Fibroblast of lung (primary cell): ENCODE measurements around the gene MAP7. TPM values are rescaled to one million over a fixed set of nuclear protein-coding genes. Genes with fewer than 3 reads are reported as not detected.
A peak's percentile ranks its signal among the peaks of the same experiment; 100 is the strongest.

ENCODE experiments used
- DNase-seq, 2 donors: peaks; one replicate each; pipeline versions ENCODE4 v3.0.0 to v3.0.0-alpha.2; 2010; ENCODE audit warnings: low read depth in 2 of 2
- H2AFZ ChIP-seq: 2 replicates; pipeline ENCODE4 v1.5.1; 2012; ENCODE audit warnings: low read length, control low read depth, inconsistent platforms
- H3K27ac ChIP-seq: 2 replicates; pipeline ENCODE4 v1.5.1; 2011; ENCODE audit warnings: low read length, control low read depth; ENCODE audit not compliant: insufficient read depth
- H3K27me3 ChIP-seq: 2 replicates; pipeline ENCODE4 v1.5.1; 2011; ENCODE audit warnings: mild to moderate bottlenecking, low read length; ENCODE audit not compliant: control insufficient read depth, insufficient read depth
- H3K36me3 ChIP-seq: 2 replicates; pipeline ENCODE4 v1.5.1; 2011; ENCODE audit warnings: low read length; ENCODE audit not compliant: control insufficient read depth, insufficient read depth
- H3K4me1 ChIP-seq: 2 replicates; pipeline ENCODE4 v1.5.1; 2011; ENCODE audit warnings: low read length; ENCODE audit not compliant: control insufficient read depth, insufficient read depth; ENCODE audit errors: extremely low read depth
- H3K4me2 ChIP-seq: 2 replicates; pipeline ENCODE4 v1.5.1; 2011; ENCODE audit warnings: low read length, control low read depth; ENCODE audit not compliant: insufficient read depth; ENCODE audit errors: extremely low read depth
- H3K4me3 ChIP-seq, 4 experiments: fragments of 200-600 bp in 1 of 4; sonication (generic) in 1 of 4; replicated peaks in 1 of 4; 2 replicates each; pipeline ENCODE4 v1.5.1; 2011 to 2016; ENCODE audit warnings: low read length in 4 of 4, low read depth in 3 of 4, mild to moderate bottlenecking in 3 of 4, control low read depth in 2 of 4, inconsistent platforms in 1 of 4, mixed read lengths in 1 of 4; ENCODE audit not compliant: insufficient read depth in 1 of 4; ENCODE audit errors: control extremely low read depth in 1 of 4
- H3K79me2 ChIP-seq: 2 replicates; pipeline ENCODE4 v1.5.1; 2012; ENCODE audit warnings: mild to moderate bottlenecking, low read length, inconsistent platforms; ENCODE audit not compliant: control insufficient read depth, insufficient read depth
- H3K9ac ChIP-seq: 2 replicates; pipeline ENCODE4 v1.5.1; 2011; ENCODE audit warnings: mild to moderate bottlenecking, low read length, control low read depth; ENCODE audit not compliant: insufficient read depth
- H3K9me3 ChIP-seq: 2 replicates; pipeline ENCODE4 v1.5.1; 2012; ENCODE audit warnings: low read depth, low read length; ENCODE audit not compliant: control insufficient read depth, insufficient read depth
- H4K20me1 ChIP-seq: 2 replicates; pipeline ENCODE4 v1.5.1; 2011; ENCODE audit warnings: low read length; ENCODE audit not compliant: control insufficient read depth, insufficient read depth; ENCODE audit errors: extremely low read depth
- EZH2 ChIP-seq: IDR thresholded peaks from 2 replicates; pipeline ENCODE4 v1.5.1; 2012; ENCODE audit warnings: low read length, control low read depth, mild to moderate bottlenecking; ENCODE audit errors: missing control alignments
- polyA plus RNA-seq, 2 donors: library from polyadenylated mRNA; depleted of rRNA in 1 of 2; stranded (reverse) in 1 of 2; unstranded in 1 of 2; fragments of >200 nt; gene quantifications; 2 replicates each; pipeline ENCODE4 v1.2.1, GENCODE V29; 2011 to 2012; ENCODE audit warnings: missing spikeins in 1 of 2
- total RNA-seq: library from RNA; depleted of rRNA; stranded (reverse); fragments of >200 nt; gene quantifications from 2 replicates; pipeline ENCODE4 v1.2.1, GENCODE V29; 2014
- TF ChIP-seq, protein P1 (sequence below), 2 donors: IDR thresholded peaks in 1 of 2; conservative IDR thresholded peaks in 1 of 2; 1 replicate in 1 of 2; 2 replicates in 1 of 2; pipeline ENCODE4 v1.5.1; 2011 to 2012; ENCODE audit warnings: low read length in 2 of 2, control low read depth in 1 of 2, inconsistent platforms in 1 of 2, low read depth in 1 of 2, mild to moderate bottlenecking in 1 of 2

Gene MAP7
- total and polyA plus RNA-seq, 2 donors (not counting 1 experiment from before 2014, with no cell fraction given): 0.40 to 1.5 TPM

DNA sequence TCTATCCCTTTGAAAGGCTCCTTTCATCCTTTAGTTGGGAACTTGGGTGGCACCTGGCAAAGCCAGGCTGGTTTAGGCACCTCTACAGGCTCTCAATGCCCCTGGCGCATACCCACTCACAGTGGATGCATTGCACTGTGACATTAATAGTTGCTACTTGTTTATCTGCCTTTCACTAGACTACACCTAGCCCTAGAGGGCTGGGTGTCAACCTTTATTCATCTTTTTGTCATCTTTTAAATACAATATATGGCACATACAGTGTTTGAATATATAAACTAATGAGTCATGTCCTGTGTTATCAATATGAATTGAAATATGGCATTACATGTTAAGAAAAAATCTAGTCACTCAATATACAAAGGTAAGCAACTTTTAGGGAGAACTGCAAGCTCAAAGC lies 140.6 kb downstream of the MAP7 start:
- Histone ChIP-seq H3K4me2 (no peak overlapping the region), H3K36me3 (no peaks in the 10 kb centered on the region), H3K9ac (no peak overlapping the region), H2AFZ (no peak overlapping the region), H3K4me1 (no peaks in the 10 kb centered on the region), H4K20me1 (no peaks in the 10 kb centered on the region), H3K27ac (no peak overlapping the region), H3K4me3 (no peak overlapping the region), H3K9me3 (no peaks in the 10 kb centered on the region), H3K79me2 (no peaks in the 10 kb centered on the region), H3K27me3 (no peaks in the 10 kb centered on the region)
- no peak for DNase-seq
- TF ChIP-seq, protein P1, sequence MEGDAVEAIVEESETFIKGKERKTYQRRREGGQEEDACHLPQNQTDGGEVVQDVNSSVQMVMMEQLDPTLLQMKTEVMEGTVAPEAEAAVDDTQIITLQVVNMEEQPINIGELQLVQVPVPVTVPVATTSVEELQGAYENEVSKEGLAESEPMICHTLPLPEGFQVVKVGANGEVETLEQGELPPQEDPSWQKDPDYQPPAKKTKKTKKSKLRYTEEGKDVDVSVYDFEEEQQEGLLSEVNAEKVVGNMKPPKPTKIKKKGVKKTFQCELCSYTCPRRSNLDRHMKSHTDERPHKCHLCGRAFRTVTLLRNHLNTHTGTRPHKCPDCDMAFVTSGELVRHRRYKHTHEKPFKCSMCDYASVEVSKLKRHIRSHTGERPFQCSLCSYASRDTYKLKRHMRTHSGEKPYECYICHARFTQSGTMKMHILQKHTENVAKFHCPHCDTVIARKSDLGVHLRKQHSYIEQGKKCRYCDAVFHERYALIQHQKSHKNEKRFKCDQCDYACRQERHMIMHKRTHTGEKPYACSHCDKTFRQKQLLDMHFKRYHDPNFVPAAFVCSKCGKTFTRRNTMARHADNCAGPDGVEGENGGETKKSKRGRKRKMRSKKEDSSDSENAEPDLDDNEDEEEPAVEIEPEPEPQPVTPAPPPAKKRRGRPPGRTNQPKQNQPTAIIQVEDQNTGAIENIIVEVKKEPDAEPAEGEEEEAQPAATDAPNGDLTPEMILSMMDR (conservative IDR thresholded peaks at IDR 0.05 in 1 of 2, IDR thresholded peaks at IDR 0.05 in 1 of 2; ENCODE audit: low read depth in 1 of 2, low read length in 2 of 2): no peak
- no peak for TF ChIP-seq EZH2

DNA sequence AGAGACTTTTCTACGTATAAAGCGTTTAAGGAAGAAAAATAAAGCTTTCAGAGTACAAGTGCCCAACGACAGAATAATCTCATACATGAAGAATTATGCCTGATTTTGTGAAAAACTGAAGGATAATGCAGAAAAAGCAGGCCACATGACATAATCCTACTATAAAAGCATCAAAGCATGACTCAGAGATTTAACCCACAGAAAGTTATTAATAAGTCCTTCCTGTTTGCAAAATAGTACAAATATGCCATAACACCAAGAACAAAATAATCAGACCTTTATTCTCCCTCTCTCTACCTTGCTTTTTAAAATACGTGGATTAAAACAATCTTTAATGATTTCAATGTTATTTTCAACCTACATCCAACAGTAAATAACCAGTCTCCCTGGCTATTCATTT lies 142.0 kb downstream of the MAP7 start:
- Histone ChIP-seq H3K4me1 (peaks cover 3% of the 10 kb centered on the region), H3K9me3 (no peaks in the 10 kb centered on the region), H2AFZ (no peak overlapping the region), H3K9ac (no peak overlapping the region), H3K79me2 (no peaks in the 10 kb centered on the region), H3K27me3 (no peaks in the 10 kb centered on the region), H3K36me3 (no peaks in the 10 kb centered on the region), H3K4me2 (peak overlapping the region; percentile 51), H3K4me3 (no peak overlapping the region), H4K20me1 (no peaks in the 10 kb centered on the region), H3K27ac (no peak overlapping the region)
- peak; percentile 58 to 64 for DNase-seq
- TF ChIP-seq, protein P1 (conservative IDR thresholded peaks at IDR 0.05 in 1 of 2, IDR thresholded peaks at IDR 0.05 in 1 of 2; ENCODE audit: low read depth in 1 of 2, low read length in 2 of 2): no peak
- no peak for TF ChIP-seq EZH2

DNA sequence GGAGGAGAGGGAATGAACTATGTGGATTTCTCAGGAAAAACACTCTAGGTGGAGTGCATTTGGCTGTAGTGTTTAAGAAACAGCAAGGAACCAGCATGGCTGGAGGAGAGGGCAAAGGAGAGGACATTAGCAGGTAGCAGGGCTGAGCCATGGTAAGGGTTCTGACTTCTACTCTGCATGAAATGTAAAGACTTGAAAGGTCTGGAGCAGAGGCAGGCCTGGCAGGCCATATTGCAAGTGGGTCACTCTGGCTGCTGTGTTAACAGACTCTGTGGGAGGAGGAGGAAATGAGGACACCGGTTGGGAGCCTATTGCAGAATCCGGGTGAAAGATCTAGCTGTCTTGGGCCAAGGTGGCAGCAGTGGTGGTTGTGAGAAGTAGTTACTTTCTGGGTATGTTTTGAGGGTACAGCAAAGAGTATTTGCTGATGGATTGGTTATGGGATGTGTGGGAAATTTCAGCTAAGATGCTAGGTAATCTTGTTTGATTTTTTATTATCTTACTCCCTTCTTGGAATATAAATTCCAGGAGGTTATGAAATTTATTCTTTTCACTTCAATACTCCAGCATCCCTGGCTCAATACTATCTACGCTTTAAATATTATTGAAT lies 144.7 kb downstream of the MAP7 start:
- no peaks in the 10 kb centered on the region for H3K36me3 ChIP-seq
- no peaks in the 10 kb centered on the region for H4K20me1 ChIP-seq
- H2AFZ ChIP-seq: no peak overlapping the region
- no peaks in the 10 kb centered on the region for H3K9me3 ChIP-seq
- H3K79me2 ChIP-seq: no peaks in the 10 kb centered on the region
- H3K27ac ChIP-seq: no peak overlapping the region
- peaks cover 11% of the 10 kb centered on the region for H3K4me1 ChIP-seq
- H3K4me3 ChIP-seq: no peak overlapping the region
- H3K9ac ChIP-seq: no peak overlapping the region
- H3K27me3 ChIP-seq: no peaks in the 10 kb centered on the region
- peak in 1 of 2 donors; percentile 27 for DNase-seq
- TF ChIP-seq, protein P1 (conservative IDR thresholded peaks at IDR 0.05 in 1 of 2, IDR thresholded peaks at IDR 0.05 in 1 of 2; ENCODE audit: low read depth in 1 of 2, low read length in 2 of 2): no peak
- no peak for TF ChIP-seq EZH2
- no peak overlapping the region for H3K4me2 ChIP-seq
